Mesenchymal stem cell (in vitro differentiated cells and primary cell): Measurements from ENCODE around the gene FOXC2.

Experiments
- DNase-seq: peaks from one replicate; pipeline ENCODE4 v3.0.0-alpha.2; 2013
- H2AFZ ChIP-seq: one replicate; pipeline ENCODE4 v1.6.1; 2013; ENCODE audit warnings: low read depth, mild to moderate bottlenecking, control low read depth, inconsistent platforms, low read length, moderate library complexity
- H2AK5ac ChIP-seq: 2 replicates; pipeline ENCODE4 v1.6.1; 2013; ENCODE audit warnings: low read length, moderate library complexity, mild to moderate bottlenecking, inconsistent platforms; ENCODE audit not compliant: severe bottlenecking
- H2BK120ac ChIP-seq: one replicate; pipeline ENCODE4 v1.6.1; 2013; ENCODE audit warnings: low read depth, mild to moderate bottlenecking, inconsistent platforms, low read length, moderate library complexity
- H2BK12ac ChIP-seq, 2 experiments: one replicate each; pipeline ENCODE4 v1.6.1; 2013; ENCODE audit warnings: inconsistent platforms in 2 of 2, low read length in 2 of 2, mild to moderate bottlenecking in 2 of 2, moderate library complexity in 2 of 2, control low read depth in 1 of 2
- H2BK15ac ChIP-seq: one replicate; pipeline ENCODE4 v1.6.1; 2013; ENCODE audit warnings: mild to moderate bottlenecking, low read depth, inconsistent platforms; ENCODE audit not compliant: poor library complexity, severe bottlenecking
- H2BK5ac ChIP-seq: 2 replicates; pipeline ENCODE4 v1.6.1; 2013; ENCODE audit warnings: low read depth, mild to moderate bottlenecking, low read length, control low read depth, inconsistent platforms; ENCODE audit not compliant: poor library complexity, severe bottlenecking
- H3K14ac ChIP-seq, 2 experiments: one replicate each; pipeline ENCODE4 v1.6.1; 2013; ENCODE audit warnings: inconsistent platforms in 2 of 2, low read length in 2 of 2, control low read depth in 1 of 2, mild to moderate bottlenecking in 1 of 2, moderate library complexity in 1 of 2
- H3K18ac ChIP-seq, 2 experiments: one replicate each; pipeline ENCODE4 v1.6.1; 2013; ENCODE audit warnings: inconsistent platforms in 2 of 2, low read length in 2 of 2, control low read depth in 1 of 2, low read depth in 1 of 2, mild to moderate bottlenecking in 1 of 2
- H3K23ac ChIP-seq, 2 experiments: one replicate each; pipeline ENCODE4 v1.6.1; 2013; ENCODE audit warnings: inconsistent platforms in 2 of 2, low read length in 2 of 2, mild to moderate bottlenecking in 2 of 2, moderate library complexity in 2 of 2, control low read depth in 1 of 2
- H3K27ac ChIP-seq: 2 replicates; pipeline ENCODE4 v1.5.1; 2013; ENCODE audit warnings: mild to moderate bottlenecking, moderate library complexity, low read length, control low read depth, inconsistent platforms; ENCODE audit not compliant: poor library complexity, severe bottlenecking
- H3K27me3 ChIP-seq, 2 experiments: 2 replicates each; pipeline versions ENCODE4 v1.6.1 to v1.7.0; 2013; ENCODE audit warnings: low read length in 2 of 2, mild to moderate bottlenecking in 2 of 2, moderate library complexity in 2 of 2, control low read depth in 1 of 2, inconsistent platforms in 1 of 2; ENCODE audit not compliant: control insufficient read depth in 1 of 2, insufficient read depth in 1 of 2
- H3K36me3 ChIP-seq, 2 experiments: 2 replicates each; pipeline versions ENCODE4 v1.6.1 to v1.7.0; 2013; ENCODE audit warnings: low read length in 2 of 2, control low read depth in 1 of 2, inconsistent platforms in 1 of 2, low read depth in 1 of 2, mild to moderate bottlenecking in 1 of 2; ENCODE audit not compliant: insufficient read depth in 2 of 2, control insufficient read depth in 1 of 2
- H3K4ac ChIP-seq, 2 experiments: one replicate each; pipeline ENCODE4 v1.6.1; 2013; ENCODE audit warnings: inconsistent platforms in 2 of 2, low read length in 2 of 2, mild to moderate bottlenecking in 2 of 2, moderate library complexity in 2 of 2, control low read depth in 1 of 2, low read depth in 1 of 2
- H3K4me1 ChIP-seq: 2 replicates; pipeline ENCODE4 v1.6.1; 2013; ENCODE audit warnings: low read depth, low read length, control low read depth; ENCODE audit not compliant: control insufficient read depth, insufficient read depth
- H3K4me2 ChIP-seq: 2 replicates; pipeline ENCODE4 v1.6.1; 2013; ENCODE audit warnings: low read length, mild to moderate bottlenecking, inconsistent platforms; ENCODE audit not compliant: poor library complexity, severe bottlenecking
- H3K4me3 ChIP-seq, 2 experiments: 2 replicates each; pipeline versions ENCODE4 v1.5.1 to v1.7.0; 2013; ENCODE audit warnings: low read length in 2 of 2, mild to moderate bottlenecking in 2 of 2, control low read depth in 1 of 2, low read depth in 1 of 2; ENCODE audit not compliant: insufficient read depth in 1 of 2
- H3K79me1 ChIP-seq: replicated peaks from 2 replicates; pipeline ENCODE4 v1.6.1; 2013; ENCODE audit warnings: mild to moderate bottlenecking, control low read depth, low read length, inconsistent platforms; ENCODE audit not compliant: poor library complexity, severe bottlenecking
- H3K9ac ChIP-seq: 2 replicates; pipeline ENCODE4 v1.7.0; 2013; ENCODE audit warnings: mild to moderate bottlenecking, low read length, moderate library complexity
- H3K9me3 ChIP-seq: 2 replicates; pipeline ENCODE4 v1.7.0; 2013; ENCODE audit warnings: mild to moderate bottlenecking, low read length; ENCODE audit not compliant: control insufficient read depth
- H4K8ac ChIP-seq: one replicate; pipeline ENCODE4 v1.6.1; 2013; ENCODE audit warnings: inconsistent platforms, mild to moderate bottlenecking, low read length, moderate library complexity
- H4K91ac ChIP-seq: one replicate; pipeline ENCODE4 v1.6.1; 2013; ENCODE audit warnings: mild to moderate bottlenecking, low read length, inconsistent platforms
- WGBS: methylation state at CpG from one replicate; pipeline ENCODE4 v1.1.7; 2013; ENCODE audit warnings: mixed read lengths; 5-methylcytosine and 5-hydroxymethylcytosine counted together

The FOXC2 gene

DNA sequence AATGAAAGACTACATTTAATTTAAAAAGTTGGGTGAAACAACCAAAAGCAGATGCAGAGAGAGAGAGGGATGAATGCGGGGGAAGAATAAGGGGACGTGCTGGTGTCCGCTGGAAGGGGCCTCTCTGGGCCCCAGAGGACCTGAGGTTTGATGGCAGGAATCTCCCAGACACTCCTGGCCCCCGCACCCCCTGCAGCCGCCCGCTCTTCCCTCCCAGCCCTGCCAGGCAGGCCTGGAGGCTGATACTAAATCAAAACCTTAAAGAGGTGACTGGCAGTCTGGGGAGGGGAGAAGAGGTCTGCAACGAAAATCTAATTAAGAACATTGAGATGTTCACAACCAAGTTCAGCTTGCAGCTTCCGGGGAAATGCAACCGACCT is 14.2 kb downstream of the FOXC2 start:
- Histone ChIP-seq H3K27ac (peak overlapping the region; percentile 60), H3K36me3 (no peaks in the 10 kb centered on the region), H3K4ac (peak overlapping the region; percentile 27 to 89), H4K8ac (peak overlapping the region; percentile 59), H3K4me3 (peak overlapping the region in 1 of 2 experiments; percentile 86), H2BK120ac (peak overlapping the region; percentile 64), H4K91ac (peak overlapping the region; percentile 37), H2BK12ac (peak overlapping the region; percentile 18 to 80), H2AK5ac (peak overlapping the region; percentile 57), H3K4me1 (peaks cover 40% of the 10 kb centered on the region), H2AFZ (no peak overlapping the region), H3K79me1 (peaks cover 8% of the 10 kb centered on the region), H3K27me3 (no peaks in the 10 kb centered on the region), H3K23ac (peak overlapping the region in 1 of 2 experiments; percentile 96), H2BK5ac (peak overlapping the region; percentile 50), H3K9me3 (no peaks in the 10 kb centered on the region), H3K9ac (peak overlapping the region; percentile 86), H2BK15ac (peak overlapping the region; percentile 86), H3K18ac (peak overlapping the region; percentile 72 to 75), H3K14ac (no peak overlapping the region), H3K4me2 (peak overlapping the region; percentile 57)
- DNase-seq, result no peak
- 67% methylated on average over 9 of the region's 9 CpGs for WGBS

- H3K4me1 ChIP-seq, result peaks cover 43% of the 10 kb centered on the region
- peak overlapping the region in 1 of 2 experiments; percentile 54 for H3K4ac ChIP-seq
- peak overlapping the region; percentile 12 for H4K8ac ChIP-seq
- no peak overlapping the region for H2AFZ ChIP-seq
- peak overlapping the region in 1 of 2 experiments; percentile 15 for H2BK12ac ChIP-seq
- peak overlapping the region in 1 of 2 experiments; percentile 45 for H3K18ac ChIP-seq
- no peak overlapping the region for H3K14ac ChIP-seq
- peak overlapping the region; percentile 60 for H3K27ac ChIP-seq
- no peaks in the 10 kb centered on the region for H3K9me3 ChIP-seq
- H2BK5ac ChIP-seq, result no peak overlapping the region
- H3K9ac ChIP-seq, result peak overlapping the region; percentile 86
- H3K4me3 ChIP-seq, result peak overlapping the region in 1 of 2 experiments; percentile 86
- no peaks in the 10 kb centered on the region for H3K27me3 ChIP-seq
- no peak overlapping the region for H4K91ac ChIP-seq
- WGBS, result 31% methylated on average over 3 of the region's 4 CpGs
- DNase-seq, result peak; percentile 55
- peaks cover 8% of the 10 kb centered on the region for H3K79me1 ChIP-seq
- no peak overlapping the region for H3K23ac ChIP-seq
- peak overlapping the region; percentile 52 for H2AK5ac ChIP-seq
- no peaks in the 10 kb centered on the region for H3K36me3 ChIP-seq
- H3K4me2 ChIP-seq, result no peak overlapping the region
- no peak overlapping the region for H2BK15ac ChIP-seq
- H2BK120ac ChIP-seq, result no peak overlapping the region
Measured at GRCh38 chr16:86581458-86581857, 14.8 kb downstream of the FOXC2 start.

GRCh38 chr16:86584071-86584685 is 17.5 kb downstream of the FOXC2 start:
- H2BK5ac ChIP-seq, result no peak overlapping the region
- 91% methylated on average over 5 of the region's 6 CpGs for WGBS

DNA sequence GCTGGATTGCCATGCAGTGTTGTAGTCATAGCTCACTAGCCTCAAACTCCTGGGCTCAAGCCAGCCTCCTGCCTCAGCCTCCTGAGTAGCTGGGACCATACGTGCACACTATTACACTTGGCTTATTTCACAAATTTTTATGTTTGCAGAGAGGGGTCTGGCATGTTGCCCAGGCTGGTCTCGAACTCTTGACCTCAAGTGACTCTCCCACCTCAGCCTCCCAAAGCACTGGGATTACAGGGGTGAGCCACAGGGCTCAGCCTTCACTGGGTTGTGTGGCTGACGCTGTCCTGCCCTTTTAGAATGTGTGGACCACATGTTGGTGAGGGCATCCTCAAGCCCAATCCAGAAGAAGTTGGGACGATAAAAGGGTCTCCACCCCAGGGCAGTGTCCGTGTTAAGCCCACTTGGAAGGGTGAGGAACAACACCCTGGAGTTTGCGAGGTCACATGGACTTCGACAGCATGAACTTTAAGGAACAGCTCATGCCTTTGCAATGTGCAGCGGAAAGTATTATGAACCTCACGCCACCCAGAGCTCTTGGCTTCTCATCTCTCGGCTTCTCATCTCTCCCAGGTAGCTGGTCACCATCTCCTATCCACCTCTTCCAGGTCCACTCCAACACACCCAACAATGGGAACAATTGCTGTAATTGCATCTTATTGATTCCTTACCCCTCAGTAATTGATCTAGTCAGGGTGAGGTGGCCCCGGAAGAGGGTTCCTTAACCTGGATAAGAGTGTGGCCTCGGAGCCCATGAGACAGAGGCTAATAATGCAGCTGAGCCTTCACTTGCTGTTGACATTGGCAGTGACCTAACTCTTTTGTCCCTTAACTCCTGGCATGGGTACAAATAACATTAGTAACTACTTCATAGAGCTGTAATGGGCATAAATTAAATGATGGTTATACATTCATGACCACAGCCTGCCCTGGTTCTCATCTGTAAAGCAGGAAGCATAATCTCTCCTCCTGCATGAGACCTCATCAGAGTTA is 18.4 kb downstream of the FOXC2 start:
- H2AFZ ChIP-seq, result no peak overlapping the region
- H3K4me3 ChIP-seq, result no peak overlapping the region
- H3K27ac ChIP-seq, result peak overlapping the region; percentile 89
- DNase-seq, result no peak
- H3K9ac ChIP-seq, result peak overlapping the region; percentile 77
- no peaks in the 10 kb centered on the region for H3K27me3 ChIP-seq
- 87% methylated on average over 12 of the region's 12 CpGs for WGBS
- H3K14ac ChIP-seq, result peak overlapping the region in 1 of 2 experiments; percentile 3
- H3K4me1 ChIP-seq, result peaks cover 29% of the 10 kb centered on the region
- no peaks in the 10 kb centered on the region for H3K9me3 ChIP-seq
- H2BK5ac ChIP-seq, result no peak overlapping the region
- H4K91ac ChIP-seq, result peak overlapping the region; percentile 74
- H2BK12ac ChIP-seq, result peak overlapping the region in 1 of 2 experiments; percentile 85
- H3K23ac ChIP-seq, result no peak overlapping the region
- no peak overlapping the region for H3K4me2 ChIP-seq
- H2AK5ac ChIP-seq, result peak overlapping the region; percentile 59
- no peak overlapping the region for H2BK15ac ChIP-seq
- no peaks in the 10 kb centered on the region for H3K36me3 ChIP-seq
- H4K8ac ChIP-seq, result peak overlapping the region; percentile 39
- H3K79me1 ChIP-seq, result peaks cover 8% of the 10 kb centered on the region
- H3K4ac ChIP-seq, result peak overlapping the region; percentile 22 to 26
- H3K18ac ChIP-seq, result peak overlapping the region in 1 of 2 experiments; percentile 24
- H2BK120ac ChIP-seq, result peak overlapping the region; percentile 50

More at GRCh38 chr16:86584071-86584685, 17.5 kb downstream of the FOXC2 start:
- H3K23ac ChIP-seq, result no peak overlapping the region
- H2BK12ac ChIP-seq, result peak overlapping the region in 1 of 2 experiments; percentile 23
- no peak overlapping the region for H2AFZ ChIP-seq
- H3K36me3 ChIP-seq, result no peaks in the 10 kb centered on the region
- H2AK5ac ChIP-seq, result no peak overlapping the region
- no peak overlapping the region for H3K4me2 ChIP-seq
- H3K4ac ChIP-seq, result no peak overlapping the region
- DNase-seq, result no peak
- peak overlapping the region; percentile 13 for H2BK120ac ChIP-seq
- H2BK15ac ChIP-seq, result no peak overlapping the region
- no peak overlapping the region for H3K27ac ChIP-seq
- H3K27me3 ChIP-seq, result no peaks in the 10 kb centered on the region
- H3K18ac ChIP-seq, result no peak overlapping the region
- no peaks in the 10 kb centered on the region for H3K9me3 ChIP-seq
- no peak overlapping the region for H3K9ac ChIP-seq
- H3K79me1 ChIP-seq, result peaks cover 8% of the 10 kb centered on the region
- H4K91ac ChIP-seq, result no peak overlapping the region
- H3K4me3 ChIP-seq, result no peak overlapping the region
- no peak overlapping the region for H3K14ac ChIP-seq
- no peak overlapping the region for H4K8ac ChIP-seq
- H3K4me1 ChIP-seq, result peaks cover 33% of the 10 kb centered on the region
